Coronary artery (tissue), 2 donors: Measurements from ENCODE around the gene MTFR1L.

Experiments used
- DNase-seq: peaks from one replicate; pipeline ENCODE4 v3.0.0-alpha.2; 2017; ENCODE audit warnings: low spot score
- H3K27ac ChIP-seq, 2 donors: fragments of 200-600 bp; sonication (generic); one replicate each; pipeline ENCODE4 v1.5.1; 2016 to 2019
- H3K4me3 ChIP-seq: fragments of 200-600 bp; sonication (generic); 2 replicates; pipeline ENCODE4 v1.5.1; 2016; ENCODE audit warnings: mild to moderate bottlenecking, moderate library complexity
- CTCF ChIP-seq: fragments of 200-600 bp; sonication (generic); IDR thresholded peaks from one replicate; pipeline ENCODE4 v1.5.1; 2019; ENCODE audit warnings: antibody characterized with exemption

The MTFR1L gene

DNA sequence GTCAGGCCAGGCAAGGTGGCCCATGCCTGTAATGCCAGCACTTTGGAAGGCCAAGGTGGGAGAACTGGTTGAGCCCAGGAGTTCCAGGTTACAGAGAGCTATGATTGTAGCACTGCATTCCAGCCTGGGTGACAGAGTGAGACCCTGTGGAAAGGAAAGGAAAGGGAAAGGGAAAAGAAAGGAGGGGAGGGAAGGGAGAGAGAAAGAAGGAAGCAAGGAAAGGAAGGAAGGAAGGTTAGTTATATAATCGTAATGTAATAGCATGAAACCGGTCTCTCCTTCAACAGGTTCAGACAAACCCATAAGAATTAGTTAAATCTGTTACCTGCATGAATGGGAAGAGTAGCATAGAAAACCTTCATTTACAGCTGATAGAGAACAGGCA, 56.9 kb downstream of the MTFR1L start:
- Histone ChIP-seq H3K27ac (no peak overlapping the region), H3K4me3 (no peak overlapping the region)
- no peak for TF ChIP-seq CTCF
- DNase-seq, result no peak

DNA sequence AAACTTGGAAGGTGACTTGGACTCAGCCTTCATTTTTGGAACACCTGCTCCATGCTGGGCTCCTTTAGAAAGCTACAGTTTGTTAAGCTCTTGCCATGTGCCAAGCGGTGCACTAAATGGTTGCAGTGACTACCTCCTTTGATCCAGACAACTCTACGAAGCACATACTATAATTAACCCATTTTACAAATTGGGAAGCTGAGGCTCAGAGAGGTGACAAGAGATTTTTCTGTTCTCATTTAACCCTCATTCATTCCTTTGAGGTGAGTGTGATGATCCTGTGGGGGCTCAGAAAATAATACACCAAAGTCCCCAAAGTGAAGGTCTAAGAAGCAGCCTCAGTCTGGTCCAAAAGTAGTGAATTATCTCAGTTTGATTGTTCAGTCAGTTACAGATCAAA, 57.4 kb downstream of the MTFR1L start:
- TF ChIP-seq CTCF, result no peak
- H3K27ac ChIP-seq, result no peak overlapping the region
- no peak overlapping the region for H3K4me3 ChIP-seq
- DNase-seq, result no peak

DNA sequence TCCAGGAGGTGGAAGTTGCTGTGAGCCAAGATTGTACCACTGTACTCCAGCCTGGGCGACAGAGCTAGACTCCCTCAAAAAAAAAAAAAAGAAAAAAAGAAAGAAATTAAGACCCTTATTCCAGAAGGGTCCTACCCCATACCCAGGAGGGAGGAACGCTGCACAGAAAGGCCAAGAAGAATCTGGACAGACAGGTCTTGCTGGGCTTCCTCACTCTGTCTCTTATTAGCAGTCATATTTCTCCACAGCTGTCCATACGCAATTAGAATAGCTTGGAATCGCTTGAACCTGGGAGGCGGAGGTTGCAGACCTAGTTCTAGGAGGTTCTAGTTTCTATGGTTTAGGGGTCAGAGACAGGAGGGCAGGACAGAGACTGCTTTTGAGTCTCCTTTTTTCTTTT, 58.9 kb downstream of the MTFR1L start:
- no peak overlapping the region for H3K27ac ChIP-seq
- DNase-seq, result no peak
- TF ChIP-seq CTCF, result no peak
- H3K4me3 ChIP-seq, result no peak overlapping the region

DNA sequence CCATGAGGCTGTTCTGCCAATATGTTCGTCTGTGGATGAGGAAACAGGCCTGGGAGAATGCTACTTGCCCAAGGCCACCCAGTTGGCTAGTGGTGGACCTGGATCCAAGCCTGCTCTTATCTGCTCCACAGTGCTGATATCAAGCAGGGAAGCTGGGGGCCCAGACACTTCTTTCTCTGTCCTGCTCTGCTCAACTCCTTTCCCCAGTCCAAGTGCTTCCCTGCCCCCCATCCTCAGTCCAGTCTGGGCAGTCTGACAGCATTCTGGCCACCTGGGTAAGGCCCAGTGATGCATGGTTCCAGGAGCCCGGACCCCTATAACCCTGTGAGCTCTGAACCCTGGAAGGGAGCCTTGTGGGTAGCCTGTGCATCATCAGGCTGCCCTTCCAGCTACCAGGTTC, 59.9 kb downstream of the MTFR1L start:
- no peak overlapping the region for H3K4me3 ChIP-seq
- no peak for TF ChIP-seq CTCF
- no peak overlapping the region for H3K27ac ChIP-seq
- no peak for DNase-seq

DNA sequence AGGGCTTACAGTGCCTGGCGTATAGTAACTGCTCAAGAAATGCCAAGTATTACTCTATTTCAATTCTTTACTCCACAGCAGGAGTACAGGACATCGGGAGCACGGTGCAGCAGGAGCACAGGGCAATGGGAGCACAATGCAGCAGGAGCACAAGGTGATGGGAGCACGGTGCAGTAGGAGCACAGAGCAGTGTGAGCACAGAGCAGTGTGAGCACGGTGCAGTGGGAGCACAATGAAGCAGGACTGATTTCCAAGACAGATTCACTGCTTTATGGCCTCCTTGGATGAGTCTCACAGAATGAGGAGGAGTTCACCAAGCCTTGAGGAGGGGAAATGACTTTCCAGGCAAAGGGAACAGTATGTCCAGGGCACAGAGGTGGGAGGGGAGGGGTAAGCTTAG, 60.8 kb downstream of the MTFR1L start:
- Histone ChIP-seq H3K27ac (no peak overlapping the region), H3K4me3 (no peak overlapping the region)
- DNase-seq, result no peak
- no peak for TF ChIP-seq CTCF

- Histone ChIP-seq H3K27ac (no peak overlapping the region), H3K4me3 (no peak overlapping the region)
- TF ChIP-seq CTCF, result no peak
- DNase-seq, result no peak
Measured at GRCh38 chr1:25881266-25881665, 61.5 kb downstream of the MTFR1L start.
